Psoas muscle (tissue), 8 donors: Measurements from ENCODE around the gene SUPT5H. TPM values are rescaled to one million over a fixed set of nuclear protein-coding genes. Genes with fewer than 3 reads are reported as not detected.

Source experiments
- ATAC-seq, 4 donors: fragments of 200-7000 bp; cut with Tn5 transposase; one replicate each; pipeline ENCODE4 v1.9.1; 2020; ENCODE audit warnings: moderate library complexity in 3 of 4, mild to moderate bottlenecking in 2 of 4
- DNase-seq, 2 donors: peaks; one replicate each; pipeline ENCODE4 v3.0.0-alpha.2; 2020
- H3K27ac ChIP-seq: fragments of 200-600 bp; one replicate; pipeline ENCODE4 v1.8.0; 2022
- H3K27me3 ChIP-seq, 3 donors: fragments of 200-600 bp in 1 of 3; one replicate each; pipeline versions ENCODE4 v1.6.1 to v1.8.0; 2013 to 2022; ENCODE audit warnings: low read length in 2 of 3, mild to moderate bottlenecking in 2 of 3, moderate library complexity in 1 of 3; ENCODE audit not compliant: insufficient read depth in 3 of 3
- H3K36me3 ChIP-seq, 2 donors: fragments of 200-600 bp in 1 of 2; one replicate each; pipeline versions ENCODE4 v1.6.1 to v1.8.0; 2013 to 2022; ENCODE audit warnings: low read depth in 1 of 2, mild to moderate bottlenecking in 1 of 2, moderate library complexity in 1 of 2; ENCODE audit not compliant: insufficient read depth in 1 of 2
- H3K4me1 ChIP-seq: fragments of 200-600 bp; one replicate; pipeline ENCODE4 v1.8.0; 2022
- H3K4me3 ChIP-seq: fragments of 200-600 bp; one replicate; pipeline ENCODE4 v1.8.0; 2022; ENCODE audit warnings: mild to moderate bottlenecking
- H3K9me3 ChIP-seq: fragments of 200-600 bp; one replicate; pipeline ENCODE4 v1.8.0; 2022
- CTCF ChIP-seq: fragments of 200-600 bp; IDR thresholded peaks from one replicate; pipeline ENCODE4 v1.8.0; 2022; ENCODE audit warnings: antibody characterized with exemption
- WGBS, 3 donors: extraction: QIAGEN DNeasy Blood & Tissue Kit; methylation state at CpG; one replicate each; pipeline versions ENCODE4 v1.1.6 to v1.1.7; 2013; 5-methylcytosine and 5-hydroxymethylcytosine counted together
- intact Hi-C, 2 donors: fragments of 100-400 bp; cut with DNase I; formaldehyde crosslinking; loops; one replicate each; pipeline versions ENCODE4 v1.11.0 to v1.14.2; 2022
- polyA plus RNA-seq, 3 donors: library from polyadenylated mRNA; stranded (reverse); fragments of 200-250 nt; gene quantifications; one replicate each; pipeline ENCODE4 v1.2.3, GENCODE V29; 2013
- total RNA-seq, 4 donors: library from RNA; stranded (reverse); fragmentation: NEBNext Ultra II Directional in 2 of 4; extraction: Animal tissue kit (Norgen Biotek cat#: 25700) in 2 of 4; gene quantifications; one replicate each; pipeline versions ENCODE4 v1.2.1 to v1.2.4, GENCODE V29; 2021 to 2023
- donor health status: healthy with polysubstance abuse.
- donor health status: DM: no; HTN: no; CAD: no; lungs with moderate emphysema.
- donor health status: Bipolar disorder and iron deficiency.
- donor health status: healthy.
- donor health status: DM: yes; HTN: yes; CAD: no.
- donor health status: DM: no; HTN: no; CAD: no.
- donor health status: DM: no; HTN: no; CAD: no.
- donor health status: DM: yes; HTN: yes; CAD: no.

Gene SUPT5H
- total and polyA plus RNA-seq, 7 donors = 60.7 to 97.1 (median 82.7) TPM

GRCh38 chr19:39499932-39500331, 54.5 kb downstream of the SUPT5H start:
- intact Hi-C loops = loop anchor here in 1 of 2 donors (5.0 kb wide), 1 partner anchor 32 kb away; the partner anchor contains the start of gene EID2B
- DNase-seq = no peak
- no peaks in the 10 kb centered on the region for H3K9me3 ChIP-seq
- H3K4me3 ChIP-seq = no peak overlapping the region
- TF ChIP-seq CTCF = no peak
- H3K27me3 ChIP-seq = peaks cover 0 to 84% (median 33%) of the 10 kb centered on the region in 3 donors
- no peak for ATAC-seq
- H3K27ac ChIP-seq = no peak overlapping the region
- no peaks in the 10 kb centered on the region for H3K36me3 ChIP-seq
- peaks cover 18% of the 10 kb centered on the region for H3K4me1 ChIP-seq
- WGBS, 3 donors = 70 to 76% (median 73%) methylated on average over 8 of the region's 8 CpGs

- Histone ChIP-seq H3K9me3 (no peaks in the 10 kb centered on the region), H3K36me3 (no peaks in the 10 kb centered on the region), H3K4me1 (peaks cover 18% of the 10 kb centered on the region), H3K4me3 (no peak overlapping the region), H3K27me3 (peaks cover 0 to 90% (median 38%) of the 10 kb centered on the region in 3 donors), H3K27ac (no peak overlapping the region)
- intact Hi-C loops = no loop called here
- WGBS, 3 donors = 49 to 66% (median 54%) methylated on average over 4 of the region's 4 CpGs
- ATAC-seq (no peak), DNase-seq (no peak)
- no peak for TF ChIP-seq CTCF
Measured at GRCh38 chr19:39500543-39500942, 55.2 kb downstream of the SUPT5H start.

GRCh38 chr19:39501340-39501739, 56.0 kb downstream of the SUPT5H start:
- ATAC-seq (no peak), DNase-seq (no peak)
- Histone ChIP-seq H3K27ac (no peak overlapping the region), H3K27me3 (peaks cover 0 to 93% (median 42%) of the 10 kb centered on the region in 3 donors), H3K36me3 (no peaks in the 10 kb centered on the region), H3K4me3 (no peak overlapping the region), H3K9me3 (no peaks in the 10 kb centered on the region), H3K4me1 (peaks cover 18% of the 10 kb centered on the region)
- WGBS, 3 donors = 73 to 77% (median 76%) methylated on average over 5 of the region's 5 CpGs
- no peak for TF ChIP-seq CTCF
- intact Hi-C loops = no loop called here

- Histone ChIP-seq H3K4me1 (peaks cover 15% of the 10 kb centered on the region), H3K36me3 (no peaks in the 10 kb centered on the region), H3K9me3 (no peaks in the 10 kb centered on the region), H3K27ac (no peak overlapping the region), H3K4me3 (no peak overlapping the region), H3K27me3 (peaks cover 0 to 92% (median 48%) of the 10 kb centered on the region in 3 donors)
- WGBS, 3 donors = 12 to 20% (median 15%) methylated on average over 31 to 69 of the region's 69 CpGs
- ATAC-seq (peak; percentile 46 to 79 (median 72)), DNase-seq (peak; percentile 67 to 72)
- TF ChIP-seq CTCF = peak; percentile 67
- intact Hi-C loops = no loop called here
Measured at GRCh38 chr19:39502640-39503417, 57.4 kb downstream of the SUPT5H start.
